GM18526 (cell line): ENCODE measurements around the gene FOXP1.

Experiments
- POLR2A ChIP-seq: IDR thresholded peaks from 3 replicates; pipeline ENCODE4 v1.6.1; 2011; ENCODE audit not compliant: insufficient read length; ENCODE audit errors: extremely low read depth

Gene FOXP1

GRCh38 chr3:71513515-71513914 is 70.0 kb downstream of the FOXP1 start:
- no peak for TF ChIP-seq POLR2A

GRCh38 chr3:71513081-71513480 is 70.4 kb downstream of the FOXP1 start:
- no peak for TF ChIP-seq POLR2A

GRCh38 chr3:71512544-71512943 is 71.0 kb downstream of the FOXP1 start:
- no peak for TF ChIP-seq POLR2A

- no peak for TF ChIP-seq POLR2A
These were observed 71.5 kb downstream of the FOXP1 start for GRCh38 chr3:71512000-71512399.

- TF ChIP-seq POLR2A: no peak
These were observed 72.1 kb downstream of the FOXP1 start for GRCh38 chr3:71511446-71511845.

- no peak for TF ChIP-seq POLR2A
These were observed 72.5 kb downstream of the FOXP1 start for GRCh38 chr3:71511037-71511436.

GRCh38 chr3:71510510-71510909 is 73.0 kb downstream of the FOXP1 start:
- TF ChIP-seq POLR2A: no peak

- TF ChIP-seq POLR2A: no peak
These were observed 74.5 kb downstream of the FOXP1 start for GRCh38 chr3:71509066-71509465.

GRCh38 chr3:71505767-71506350 is 77.7 kb downstream of the FOXP1 start:
- TF ChIP-seq POLR2A: no peak

- TF ChIP-seq POLR2A: no peak
These were observed 79.1 kb downstream of the FOXP1 start for GRCh38 chr3:71504250-71505036.

GRCh38 chr3:71503525-71504249 is 79.8 kb downstream of the FOXP1 start:
- no peak for TF ChIP-seq POLR2A

GRCh38 chr3:71502066-71502625 is 81.4 kb downstream of the FOXP1 start:
- no peak for TF ChIP-seq POLR2A

- no peak for TF ChIP-seq POLR2A
These were observed 82.8 kb downstream of the FOXP1 start for GRCh38 chr3:71500696-71501095.

- TF ChIP-seq POLR2A: no peak
These were observed 84.2 kb downstream of the FOXP1 start for GRCh38 chr3:71499227-71499876.

- TF ChIP-seq POLR2A: no peak
These were observed 85.0 kb downstream of the FOXP1 start for GRCh38 chr3:71498543-71498942.

- TF ChIP-seq POLR2A: no peak
These were observed 85.5 kb downstream of the FOXP1 start for GRCh38 chr3:71497971-71498444.

GRCh38 chr3:71497367-71497897 is 86.1 kb downstream of the FOXP1 start:
- no peak for TF ChIP-seq POLR2A
